HG02938 (cell line): ENCODE data around the gene SOS2.

ENCODE experiments used
- ATAC-seq: cut with Tn5 transposase; IDR thresholded peaks from one replicate; pipeline ENCODE4 v1.9.1; 2021; ENCODE audit warnings: mild to moderate bottlenecking, moderate library complexity; ENCODE audit not compliant: unreplicated experiment

Gene SOS2

DNA sequence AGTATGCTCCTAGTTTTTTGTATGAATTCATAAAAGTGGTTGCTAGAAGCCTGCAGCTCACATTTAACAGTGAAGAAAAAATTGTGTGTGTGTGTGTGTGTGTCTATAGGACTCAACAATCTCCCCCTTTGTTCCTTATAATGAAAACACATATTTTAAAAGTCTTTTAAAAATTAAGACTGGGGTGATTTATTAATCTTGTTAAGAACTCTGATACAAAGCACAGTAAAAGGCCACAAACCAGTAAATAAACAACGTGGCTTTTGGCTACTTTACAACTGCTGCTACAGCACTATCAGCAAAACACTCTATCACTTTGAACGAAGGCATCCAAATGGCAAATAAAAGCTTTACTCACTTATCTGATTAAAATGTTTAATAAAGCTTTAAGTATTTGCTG is 114.4 kb downstream of the SOS2 start:
- ATAC-seq: no peak

DNA sequence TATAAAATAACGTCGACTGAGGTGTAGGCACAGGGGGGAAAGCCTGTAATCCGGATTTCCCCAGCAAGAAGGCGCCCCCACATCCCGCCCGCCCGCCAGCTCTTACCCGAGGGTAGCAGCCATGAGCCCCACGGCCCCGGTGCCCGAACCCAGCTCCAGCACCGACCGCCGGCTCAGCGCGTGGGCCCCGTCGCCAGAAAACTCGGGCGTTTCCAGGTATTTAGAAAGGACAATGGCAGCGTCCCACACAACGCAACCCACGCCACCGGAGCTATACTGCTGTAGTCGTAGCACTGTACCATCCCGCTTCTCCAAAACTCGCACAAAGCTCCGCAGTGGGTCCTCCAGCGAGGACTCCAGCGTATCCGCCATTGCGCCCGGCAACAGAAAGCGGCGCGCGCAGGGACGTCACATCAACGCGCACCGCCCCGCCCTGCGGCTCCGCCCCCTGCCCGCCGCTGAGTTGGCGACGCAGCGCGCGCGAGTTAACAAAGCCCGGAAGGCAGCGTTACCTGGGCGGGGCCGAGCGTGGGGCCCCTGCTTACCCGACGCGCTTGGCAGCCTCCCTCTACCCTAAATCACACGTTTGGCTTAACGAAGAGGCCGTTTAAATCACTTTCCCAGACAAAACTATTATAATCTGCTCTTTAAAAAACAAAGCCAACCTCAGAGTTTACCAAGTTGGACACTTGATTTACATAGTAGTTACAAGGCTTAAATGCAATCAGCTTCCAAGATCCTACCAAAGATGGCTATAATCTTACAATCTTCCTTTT is 115.0 kb downstream of the SOS2 start, which contains the start of gene VCPKMT:
TSS of gene VCPKMT (minus strand) at position 392 of the 776 bp plus-strand sequence. CDS start at position 372, 20 bp downstream.
- ATAC-seq: peak; percentile 88

DNA sequence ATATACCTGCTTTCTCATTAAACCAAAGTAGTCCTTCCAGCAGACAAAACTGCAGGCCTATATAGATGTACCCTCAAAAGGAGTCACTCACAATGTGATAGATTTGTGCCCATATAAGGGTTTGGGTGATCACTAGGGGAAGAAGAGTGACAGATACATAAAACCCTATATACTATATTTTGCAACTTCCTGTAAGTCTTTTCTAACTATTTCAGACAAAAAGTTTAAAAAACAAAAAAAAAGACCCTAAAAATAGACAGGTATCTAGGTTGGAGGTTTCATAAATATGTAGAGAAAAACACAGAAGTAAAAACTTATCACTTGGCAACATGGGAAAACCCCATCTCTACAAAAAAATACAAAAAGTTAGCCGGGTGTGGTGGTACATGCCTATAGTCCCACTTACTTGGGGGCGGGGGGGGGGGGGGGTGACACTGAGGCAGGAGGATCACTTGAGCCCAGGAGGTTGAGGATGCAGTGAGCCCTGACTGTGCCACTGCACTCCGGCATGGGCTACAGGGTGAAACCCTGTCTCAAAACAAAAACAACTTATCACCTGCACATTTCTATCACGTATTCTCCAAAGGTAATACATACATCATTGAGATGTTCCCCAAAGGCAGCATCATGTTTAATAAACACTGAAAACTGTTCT is 117.9 kb downstream of the SOS2 start:
- peak; percentile 39 for ATAC-seq

DNA sequence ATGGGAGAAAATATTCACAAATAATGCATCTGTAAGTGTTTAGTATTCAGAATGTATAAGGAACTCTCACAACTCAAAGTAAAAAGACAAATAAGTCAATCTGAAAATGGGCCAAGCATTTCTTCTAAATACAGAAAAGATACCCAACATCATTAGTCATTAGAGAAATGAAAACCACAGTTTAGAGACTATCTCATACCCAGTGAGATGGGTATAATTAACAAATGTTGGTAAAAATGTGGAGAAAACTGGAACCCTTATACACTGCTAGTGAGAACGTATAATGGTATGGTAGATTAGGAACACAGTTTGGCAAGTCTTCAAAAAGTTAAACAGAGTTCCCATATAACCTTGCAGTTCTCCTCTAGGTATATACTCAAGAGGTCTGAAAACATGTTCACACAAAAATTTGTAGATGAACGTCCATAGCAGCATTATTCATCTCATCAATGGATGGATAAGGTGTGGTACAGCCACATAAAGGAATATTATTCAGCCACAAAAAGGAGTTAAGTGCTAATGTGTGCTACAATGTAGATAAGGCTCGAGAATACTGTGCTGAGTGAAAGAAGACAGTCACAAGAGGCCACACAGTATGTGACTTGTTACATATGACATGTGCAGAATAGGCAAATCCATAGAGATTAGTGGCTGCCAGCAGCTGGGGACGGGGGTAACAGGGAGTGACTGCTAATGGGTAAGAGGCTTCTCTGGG is 120.9 kb downstream of the SOS2 start:
- ATAC-seq: no peak

DNA sequence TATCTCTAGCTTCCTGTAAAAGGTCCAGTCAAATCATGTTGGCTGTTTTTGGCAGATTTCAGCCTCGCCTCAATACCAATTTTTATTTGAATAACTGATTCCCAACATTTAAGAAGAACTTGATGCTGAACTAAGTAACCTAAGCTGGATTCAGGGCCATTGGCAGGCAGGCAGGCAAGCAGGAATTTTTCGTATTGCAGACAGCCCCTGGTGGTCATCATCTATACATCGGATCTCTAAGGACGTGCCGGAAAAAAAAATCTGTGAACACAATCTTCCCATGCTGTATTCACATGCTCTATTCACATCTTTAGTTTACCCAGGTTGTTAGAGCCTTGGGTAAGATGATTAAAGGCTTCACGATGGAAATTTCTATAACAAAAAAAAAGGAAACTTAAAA is 122.0 kb downstream of the SOS2 start:
- no peak for ATAC-seq

DNA sequence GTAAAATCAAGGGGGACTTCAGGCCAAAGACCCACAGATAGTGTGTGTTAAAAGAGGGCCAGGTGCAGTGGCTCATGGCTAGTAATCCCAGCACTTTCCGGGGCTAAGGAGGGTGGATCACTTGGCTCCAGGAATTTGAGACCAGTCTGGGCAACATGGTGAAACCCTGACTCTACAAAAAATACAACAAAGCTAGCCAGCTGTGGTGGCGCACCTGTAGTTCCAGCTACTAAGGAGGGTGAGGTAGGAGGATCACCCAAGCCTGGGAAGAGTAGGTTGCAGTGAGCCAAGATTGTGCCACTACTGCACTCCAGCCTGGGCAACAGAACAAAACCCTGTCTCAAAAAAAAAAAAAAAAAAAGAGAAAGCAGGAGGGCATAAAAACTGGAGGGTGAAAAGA is 123.5 kb downstream of the SOS2 start:
- ATAC-seq: no peak

DNA sequence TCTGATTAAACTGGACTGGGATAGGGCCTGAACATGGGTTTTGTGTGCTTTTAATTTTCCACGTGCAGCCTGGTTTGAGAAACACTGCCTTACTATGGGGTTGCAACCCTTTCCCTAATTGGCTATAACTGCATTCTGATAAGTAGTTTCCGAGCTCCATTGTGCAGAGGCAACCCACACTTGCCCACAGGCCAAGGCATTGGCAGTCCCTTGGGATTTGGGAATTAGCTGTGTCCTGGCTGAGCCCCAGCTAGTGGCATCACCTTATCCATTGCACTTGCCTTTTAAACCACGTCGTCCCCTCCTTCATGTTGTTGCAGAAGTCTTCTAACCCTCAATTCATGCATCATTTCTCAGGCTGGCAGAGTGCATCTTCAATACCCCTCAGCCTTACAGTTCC is 125.2 kb downstream of the SOS2 start:
- no peak for ATAC-seq

DNA sequence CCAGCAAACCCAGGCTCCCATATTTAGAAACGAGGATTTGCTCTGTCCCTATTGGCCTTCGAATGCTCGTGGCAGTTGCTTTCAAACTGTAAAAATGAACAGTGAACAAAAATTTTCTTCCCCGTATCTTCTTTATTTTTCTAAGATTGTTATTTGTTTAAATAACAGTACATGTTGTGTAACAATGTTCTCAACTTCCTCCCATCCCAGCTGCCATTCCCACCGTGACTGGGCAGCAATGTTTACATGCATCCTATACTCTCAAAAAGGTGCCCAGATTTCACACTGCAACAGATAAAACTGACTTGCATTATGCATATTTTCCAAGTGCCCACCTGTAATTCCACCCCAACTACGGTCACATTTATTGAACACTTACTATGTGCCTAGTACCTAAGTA is 127.8 kb downstream of the SOS2 start:
- ATAC-seq: no peak

DNA sequence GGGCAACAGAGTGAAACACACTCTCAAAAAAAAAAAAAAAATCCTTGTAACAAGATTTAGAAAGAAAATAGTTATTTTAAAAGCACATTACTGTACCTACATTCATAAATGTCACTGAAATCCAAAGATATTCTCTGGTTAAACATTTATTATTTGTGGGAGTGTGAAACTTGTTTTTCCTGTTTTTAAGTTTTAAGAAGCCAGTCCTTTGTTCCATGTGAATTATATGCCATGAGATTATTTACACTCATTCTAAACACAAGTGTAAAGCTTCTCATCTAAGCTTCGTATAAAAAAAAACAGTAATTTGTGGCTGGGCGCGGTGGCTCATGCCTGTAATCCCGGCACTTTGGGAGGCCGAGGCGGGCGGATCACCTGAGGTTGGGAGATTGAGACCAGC is 130.0 kb downstream of the SOS2 start:
- ATAC-seq: no peak

DNA sequence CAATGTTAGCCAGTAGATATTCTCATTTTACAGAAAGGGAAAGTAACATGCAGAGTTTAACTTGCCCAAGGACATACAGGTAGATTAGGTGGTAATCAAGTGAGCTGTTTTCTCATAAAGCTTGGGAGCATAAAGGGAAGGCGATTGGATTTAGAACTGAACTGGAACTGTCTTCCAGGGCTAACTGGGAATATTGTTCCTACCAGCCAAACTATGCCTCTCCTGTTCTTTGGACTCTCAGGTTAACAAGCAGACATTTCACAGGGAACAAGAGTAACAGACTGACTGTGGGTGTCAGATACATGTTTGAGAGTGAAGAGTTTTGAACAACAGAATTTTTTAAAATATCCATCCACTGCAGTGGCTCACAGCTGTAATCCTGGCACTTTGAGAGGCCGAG is 130.6 kb downstream of the SOS2 start:
- ATAC-seq: no peak

DNA sequence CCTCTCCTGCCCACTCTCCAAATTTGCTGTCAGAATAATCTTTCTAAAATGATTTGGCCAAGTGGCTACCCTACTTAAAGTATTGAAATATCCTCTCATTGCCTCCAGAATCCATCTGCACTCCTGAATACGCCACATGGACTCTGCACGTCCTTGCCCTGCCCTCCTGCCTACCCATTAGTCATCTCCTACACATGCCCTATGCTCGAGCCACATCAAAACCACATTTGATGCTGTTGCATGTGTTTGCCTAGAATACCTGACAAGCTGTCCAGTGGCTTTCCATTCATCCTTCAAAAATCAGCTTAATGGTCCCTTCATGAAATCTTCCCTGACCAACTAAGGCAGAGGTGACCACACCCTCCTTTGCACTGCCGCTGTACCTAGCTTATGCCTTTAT is 132.0 kb downstream of the SOS2 start:
- ATAC-seq: no peak

DNA sequence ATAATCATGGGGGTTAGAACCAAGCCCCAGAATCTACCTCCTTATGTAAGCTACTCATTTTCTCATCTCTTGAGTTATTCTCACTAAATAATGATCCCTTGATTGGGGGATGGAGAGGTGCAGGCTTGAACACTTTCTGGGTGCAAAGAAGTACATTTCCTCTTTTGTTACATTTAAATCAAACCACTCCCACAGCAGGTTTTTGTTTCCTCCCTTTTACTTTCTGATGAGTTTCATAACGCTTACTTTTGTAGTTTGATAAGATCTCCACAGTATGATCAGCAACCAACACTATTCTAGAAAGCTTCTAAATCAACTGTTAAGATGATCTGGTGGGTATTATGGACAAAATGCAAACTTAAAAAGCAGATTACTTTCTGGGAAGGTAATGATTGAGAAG is 135.5 kb downstream of the SOS2 start:
- ATAC-seq: no peak

DNA sequence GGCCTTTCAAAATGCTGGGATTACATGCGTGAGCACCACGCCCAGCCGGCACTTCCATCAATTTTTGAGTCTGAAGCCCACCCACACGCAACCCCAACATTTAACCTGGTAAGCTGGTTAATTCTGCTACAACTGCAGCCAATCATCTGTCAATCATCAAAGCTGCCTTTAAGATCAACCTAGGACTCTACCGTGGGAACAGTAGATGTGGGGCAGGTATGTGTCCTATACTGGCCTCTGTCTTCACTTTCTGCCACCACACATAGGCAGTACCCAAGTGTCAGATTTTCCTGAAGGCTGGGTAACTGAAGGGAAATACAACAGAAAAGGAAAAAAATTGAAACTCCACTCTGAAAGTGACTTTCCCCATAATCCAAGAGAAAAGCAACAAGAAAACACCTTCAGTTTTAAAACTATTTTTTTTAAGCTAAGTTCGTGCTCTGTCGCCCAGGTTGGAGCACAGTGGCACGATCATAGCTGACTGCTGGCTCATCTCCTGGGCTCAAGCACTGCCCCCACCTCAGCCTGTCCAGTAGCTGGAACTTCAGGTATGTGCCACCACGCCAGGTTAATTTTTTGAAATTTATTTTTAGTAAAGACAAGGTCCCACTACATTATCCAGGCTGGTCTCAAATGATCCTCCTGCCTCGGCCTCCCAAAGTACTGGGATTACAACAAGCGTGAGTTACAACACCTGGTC is 137.2 kb downstream of the SOS2 start:
- ATAC-seq: no peak

DNA sequence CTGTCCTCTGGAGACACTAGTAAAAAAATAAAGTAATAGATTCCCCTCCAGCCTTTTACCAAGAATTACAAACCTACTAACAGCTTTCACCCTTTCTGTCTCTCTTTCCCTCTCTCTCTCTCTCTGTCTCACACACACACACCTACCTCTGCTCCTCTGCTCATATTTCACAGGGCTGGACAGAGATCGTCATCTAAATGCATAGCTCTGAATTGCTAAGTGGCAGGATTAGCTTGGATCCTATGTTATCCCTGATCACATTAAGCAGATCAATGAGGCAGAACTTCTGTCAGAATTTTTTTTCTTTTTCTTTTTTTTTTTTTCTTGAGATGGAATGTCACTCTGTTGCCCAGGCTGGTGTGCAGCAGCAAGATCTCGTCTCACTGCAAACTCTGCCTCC is 137.9 kb downstream of the SOS2 start:
- no peak for ATAC-seq

DNA sequence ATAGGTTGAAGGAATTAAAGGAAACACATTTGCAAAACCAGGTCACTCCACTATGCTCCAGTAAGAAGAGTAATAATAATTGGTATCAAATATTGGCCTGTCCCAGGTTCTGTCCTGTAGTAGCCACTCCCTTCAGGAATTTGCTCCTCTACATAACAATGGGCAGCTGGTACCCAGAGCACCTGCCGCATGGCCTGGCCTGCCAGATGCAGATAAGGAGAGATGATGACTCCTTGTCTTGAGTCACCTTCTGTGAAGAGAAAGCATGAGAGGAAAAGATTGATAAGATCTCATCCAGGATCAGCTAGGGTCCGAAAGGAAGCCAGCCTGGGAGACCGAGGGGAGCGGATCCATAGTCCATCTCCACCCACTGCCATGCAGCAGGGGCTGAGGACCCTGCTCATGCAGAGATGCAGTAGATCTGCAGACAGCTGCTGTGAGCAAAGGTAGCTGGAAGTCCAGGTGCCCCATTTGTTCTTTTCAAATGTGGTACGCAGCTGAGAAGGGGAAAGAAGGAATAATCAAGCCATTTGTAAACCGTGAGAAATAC is 139.3 kb downstream of the SOS2 start:
- ATAC-seq: no peak

DNA sequence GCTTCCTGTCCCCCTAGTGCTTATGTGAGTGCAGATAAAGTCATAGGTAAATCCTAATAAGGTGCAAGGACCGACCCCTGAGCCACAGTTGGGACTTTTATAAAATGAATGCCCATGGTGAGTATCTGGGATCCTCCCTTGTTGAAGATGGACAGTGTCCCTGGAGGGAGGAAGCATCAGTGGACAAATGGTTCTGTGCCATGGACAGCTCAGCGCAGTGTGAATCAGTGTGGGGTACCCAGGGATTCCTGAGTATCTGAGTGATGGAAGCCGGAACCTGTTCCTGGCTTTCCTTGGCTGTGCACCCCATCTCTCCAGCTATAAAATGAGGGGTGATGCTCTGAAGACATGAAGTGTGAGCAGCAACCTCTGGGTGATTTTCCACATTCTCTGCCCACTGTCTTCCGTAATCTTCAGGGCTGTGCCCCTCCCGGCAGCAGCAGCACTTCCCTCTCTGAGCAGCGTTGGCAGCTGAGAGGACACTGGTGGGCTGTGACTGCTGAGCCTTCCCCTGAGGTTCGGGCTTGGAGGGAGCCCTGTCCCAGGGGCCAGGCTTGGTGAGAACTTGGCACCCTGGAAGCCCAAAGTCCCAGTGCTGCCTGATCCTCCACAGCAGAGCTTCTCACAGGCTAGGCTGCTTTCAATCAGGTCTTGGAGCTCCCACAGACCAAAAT is 140.0 kb downstream of the SOS2 start:
- no peak for ATAC-seq

DNA sequence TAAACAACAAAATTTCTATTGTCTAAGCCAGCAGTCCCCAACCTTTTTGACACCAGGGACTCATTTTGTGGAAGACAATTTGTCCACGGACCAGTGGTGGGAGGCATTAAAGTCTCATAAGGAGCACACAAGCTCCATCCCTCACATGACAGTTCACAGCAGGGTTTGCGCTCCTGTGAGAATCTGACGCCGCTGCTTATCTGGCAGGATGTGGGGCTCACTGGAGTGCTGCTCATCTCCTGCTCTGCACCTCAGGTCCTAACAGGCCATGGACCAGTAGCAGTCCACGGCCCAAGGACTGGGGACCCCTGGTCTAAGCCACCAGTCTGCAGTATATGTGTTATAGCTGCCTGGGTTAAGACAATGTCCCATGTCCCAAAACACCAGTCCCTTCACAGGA is 142.2 kb downstream of the SOS2 start:
- ATAC-seq: no peak

DNA sequence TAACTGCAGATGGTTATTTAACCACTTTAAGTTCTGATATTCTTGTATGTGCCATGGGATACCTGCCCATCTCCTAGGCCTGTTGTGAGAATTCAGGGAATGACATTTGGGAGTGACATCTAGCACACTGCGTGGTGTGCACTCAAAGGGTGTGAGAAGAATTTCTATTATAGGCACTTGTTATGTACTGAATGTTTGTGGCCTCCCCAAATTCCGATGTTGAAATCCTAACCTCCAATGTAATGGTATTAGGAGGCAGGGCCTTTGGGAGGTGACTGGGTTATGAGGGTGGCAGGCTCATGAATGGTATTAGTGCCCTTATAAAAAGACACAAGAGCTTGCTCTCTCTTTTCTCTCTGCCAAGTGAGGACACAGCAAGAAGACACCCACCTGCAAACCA is 142.6 kb downstream of the SOS2 start:
- ATAC-seq: no peak

DNA sequence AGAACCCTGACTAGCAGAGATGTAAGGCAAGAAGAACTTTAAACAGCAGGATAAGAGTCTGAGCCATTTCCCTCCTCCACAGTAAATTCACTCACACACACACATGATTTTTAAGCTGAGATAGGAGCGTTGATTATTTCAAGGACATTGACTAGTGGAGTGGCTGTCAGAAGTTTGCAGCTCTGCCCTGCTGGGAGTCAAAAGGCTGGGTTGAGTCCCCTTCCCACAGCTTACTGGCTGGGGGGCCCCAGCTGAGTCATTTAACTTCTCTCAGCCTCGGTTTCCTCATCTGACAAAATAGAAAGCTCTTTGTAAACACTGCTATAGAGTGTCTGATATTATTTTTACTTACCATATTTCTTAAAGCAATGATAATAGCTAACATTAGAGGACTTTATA is 143.3 kb downstream of the SOS2 start:
- no peak for ATAC-seq

DNA sequence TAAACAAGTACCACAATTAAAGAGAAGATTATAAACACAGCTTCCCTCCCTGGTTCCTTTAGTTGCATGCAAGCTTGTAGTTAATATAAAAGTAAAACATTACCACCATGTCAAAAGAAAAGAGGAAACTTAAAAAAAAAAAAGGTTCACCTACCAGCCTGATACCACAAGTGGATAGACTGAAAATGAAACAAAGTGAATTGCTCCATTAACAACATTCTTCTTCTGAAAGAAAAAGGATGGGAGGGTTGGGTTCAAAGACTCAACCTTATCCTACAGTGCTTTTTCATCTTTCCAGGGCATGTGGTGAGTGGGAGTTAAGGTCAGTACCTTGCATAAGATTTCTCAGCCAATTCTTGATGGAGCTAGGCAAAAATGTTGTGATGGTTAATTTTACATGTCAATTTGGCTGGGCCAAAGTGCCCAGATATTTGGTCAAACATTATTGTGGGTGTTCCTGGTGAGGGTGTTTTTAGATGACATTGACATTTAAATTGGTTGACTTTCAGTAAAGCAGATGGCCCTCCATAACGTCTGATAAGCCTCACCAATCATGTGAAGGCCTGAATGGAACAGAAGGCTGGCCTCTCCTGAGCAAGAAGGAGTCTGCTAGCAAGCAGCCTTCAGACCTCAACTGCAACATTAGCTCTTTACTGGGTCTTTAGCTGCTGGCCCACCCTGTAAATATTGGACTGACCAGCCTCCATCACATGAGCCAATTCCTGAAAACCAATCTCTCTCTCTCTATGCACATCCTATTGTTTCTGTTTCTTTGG is 143.8 kb downstream of the SOS2 start:
- ATAC-seq: no peak
